C4-2B (cell line): Measurements from ENCODE around the gene GNPAT.

ENCODE experiments used
- ZFX ChIP-seq: fragments of 450-650 bp; IDR thresholded peaks from 2 replicates; pipeline ENCODE4 v1.6.1; 2017
- TF ChIP-seq, protein P1 (sequence below): fragments of 450-650 bp; conservative IDR thresholded peaks from 2 replicates; pipeline ENCODE4 v1.5.1; 2017; ENCODE audit warnings: mild to moderate bottlenecking

DNA sequence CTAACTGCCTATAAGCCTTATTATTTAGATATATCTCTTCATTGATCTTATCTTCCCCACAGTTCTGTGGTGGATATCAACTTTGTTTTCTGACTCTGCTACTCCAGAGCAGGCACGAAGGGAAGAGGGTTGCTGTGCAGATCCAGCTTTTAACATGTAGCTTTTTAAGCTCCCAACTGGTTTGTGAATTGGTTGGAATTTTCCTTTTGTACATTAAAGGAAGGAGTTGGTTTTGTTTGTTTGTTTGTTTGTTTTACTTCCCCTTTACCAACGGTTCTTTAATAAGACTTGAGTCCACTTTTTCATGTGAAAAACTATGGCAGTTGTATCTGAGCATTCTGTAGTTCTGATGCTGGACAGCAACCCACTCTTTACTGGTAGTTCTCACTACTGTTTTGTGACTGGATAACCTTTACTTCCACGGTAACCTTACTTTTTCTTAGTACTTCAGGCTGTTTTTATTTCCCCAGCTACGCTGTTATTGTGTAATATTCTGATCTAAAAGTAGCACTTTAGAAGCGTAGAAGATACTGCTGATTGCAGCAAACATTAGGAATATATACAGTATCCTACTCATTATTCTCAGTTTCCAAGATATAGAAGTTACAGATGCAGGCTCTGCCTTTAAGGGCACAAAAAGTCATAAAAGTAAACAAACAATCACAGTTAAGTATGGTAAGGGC is 1.6 kb downstream of the GNPAT start:
- TF ChIP-seq, protein P1, sequence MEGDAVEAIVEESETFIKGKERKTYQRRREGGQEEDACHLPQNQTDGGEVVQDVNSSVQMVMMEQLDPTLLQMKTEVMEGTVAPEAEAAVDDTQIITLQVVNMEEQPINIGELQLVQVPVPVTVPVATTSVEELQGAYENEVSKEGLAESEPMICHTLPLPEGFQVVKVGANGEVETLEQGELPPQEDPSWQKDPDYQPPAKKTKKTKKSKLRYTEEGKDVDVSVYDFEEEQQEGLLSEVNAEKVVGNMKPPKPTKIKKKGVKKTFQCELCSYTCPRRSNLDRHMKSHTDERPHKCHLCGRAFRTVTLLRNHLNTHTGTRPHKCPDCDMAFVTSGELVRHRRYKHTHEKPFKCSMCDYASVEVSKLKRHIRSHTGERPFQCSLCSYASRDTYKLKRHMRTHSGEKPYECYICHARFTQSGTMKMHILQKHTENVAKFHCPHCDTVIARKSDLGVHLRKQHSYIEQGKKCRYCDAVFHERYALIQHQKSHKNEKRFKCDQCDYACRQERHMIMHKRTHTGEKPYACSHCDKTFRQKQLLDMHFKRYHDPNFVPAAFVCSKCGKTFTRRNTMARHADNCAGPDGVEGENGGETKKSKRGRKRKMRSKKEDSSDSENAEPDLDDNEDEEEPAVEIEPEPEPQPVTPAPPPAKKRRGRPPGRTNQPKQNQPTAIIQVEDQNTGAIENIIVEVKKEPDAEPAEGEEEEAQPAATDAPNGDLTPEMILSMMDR = no peak
- TF ChIP-seq ZFX = no peak
